ENCODE results near the gene GLIS1.

GLIS1 gene

DNA sequence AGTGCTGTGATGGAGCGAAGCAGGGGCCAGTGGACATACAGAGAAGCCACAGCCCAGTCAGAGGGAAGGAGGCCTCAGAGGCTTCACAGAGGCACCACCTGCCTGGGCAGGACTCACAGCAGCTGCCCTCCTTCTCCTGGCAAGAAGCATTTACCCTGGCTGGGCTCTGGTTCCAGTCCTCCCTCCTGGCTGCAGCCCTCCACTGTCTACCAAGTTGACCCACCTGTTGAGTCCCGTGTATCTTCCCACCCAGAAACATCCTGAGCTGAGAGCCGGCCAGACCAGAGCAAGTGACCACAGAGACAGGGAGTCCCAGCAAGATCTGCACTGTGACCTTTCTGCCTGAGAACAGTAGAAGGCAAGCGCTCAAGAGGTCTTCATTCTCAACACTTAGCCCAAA is 49.7 kb downstream of the GLIS1 start:
- Histone ChIP-seq H2BK12ac (ENCODE audit: low read length in 2 of 2) (no peak overlapping the region), H4K91ac (ENCODE audit: low read length) (no peak overlapping the region), H3K4me2 (ENCODE audit: low read length, poor library complexity, severe bottlenecking) (no peak overlapping the region), H3K9me3 (ENCODE audit: control insufficient read depth, low read length) (no peaks in the 10 kb centered on the region), H3K79me1 (replicated peaks; ENCODE audit: low read length, poor library complexity, severe bottlenecking) (peaks cover 32% of the 10 kb centered on the region), H3K14ac (ENCODE audit: low read length in 2 of 2) (no peak overlapping the region), H3K36me3 (ENCODE audit: control insufficient read depth in 1 of 2, insufficient read depth in 2 of 2, low read depth in 1 of 2, low read length in 2 of 2) (peaks cover 0 to 11% of the 10 kb centered on the region in 2 experiments), H3K27me3 (ENCODE audit: control insufficient read depth in 1 of 2, insufficient read depth in 1 of 2, low read length in 2 of 2) (peaks cover 0 to 94% of the 10 kb centered on the region in 2 experiments), H3K23ac (ENCODE audit: low read length in 2 of 2) (no peak overlapping the region), H3K4me1 (ENCODE audit: control insufficient read depth, insufficient read depth, low read depth, low read length) (peaks cover 67% of the 10 kb centered on the region), H2BK5ac (ENCODE audit: low read depth, low read length, poor library complexity, severe bottlenecking) (no peak overlapping the region), H3K4me3 (ENCODE audit: insufficient read depth in 1 of 2, low read depth in 1 of 2, low read length in 2 of 2) (no peak overlapping the region), H3K4ac (ENCODE audit: low read depth in 1 of 2, low read length in 2 of 2) (no peak overlapping the region), H3K9ac (ENCODE audit: low read length) (no peak overlapping the region), H2AK5ac (ENCODE audit: low read length, severe bottlenecking) (peak overlapping the region; percentile 18), H2BK15ac (ENCODE audit: low read depth, poor library complexity, severe bottlenecking) (no peak overlapping the region), H3K27ac (ENCODE audit: low read length, poor library complexity, severe bottlenecking) (no peak overlapping the region), H2AFZ (ENCODE audit: low read depth, low read length) (no peak overlapping the region), H4K8ac (ENCODE audit: low read length) (no peak overlapping the region), H2BK120ac (ENCODE audit: low read depth, low read length) (no peak overlapping the region), H3K18ac (ENCODE audit: low read depth in 1 of 2, low read length in 2 of 2) (no peak overlapping the region)
- 93% methylated on average over 4 of the region's 4 CpGs for WGBS
- DNase-seq, result no peak

GRCh38 chr1:53688381-53689102 is 50.4 kb downstream of the GLIS1 start:
- DNase-seq, result no peak
- Histone ChIP-seq H2AK5ac (ENCODE audit: low read length, severe bottlenecking) (peak overlapping the region; percentile 24), H2BK120ac (ENCODE audit: low read depth, low read length) (no peak overlapping the region), H2BK5ac (ENCODE audit: low read depth, low read length, poor library complexity, severe bottlenecking) (no peak overlapping the region), H3K9me3 (ENCODE audit: control insufficient read depth, low read length) (no peaks in the 10 kb centered on the region), H3K4ac (ENCODE audit: low read depth in 1 of 2, low read length in 2 of 2) (no peak overlapping the region), H2BK12ac (ENCODE audit: low read length in 2 of 2) (no peak overlapping the region), H3K27ac (ENCODE audit: low read length, poor library complexity, severe bottlenecking) (peak overlapping the region; percentile 41), H3K4me1 (ENCODE audit: control insufficient read depth, insufficient read depth, low read depth, low read length) (peaks cover 66% of the 10 kb centered on the region), H3K23ac (ENCODE audit: low read length in 2 of 2) (no peak overlapping the region), H3K36me3 (ENCODE audit: control insufficient read depth in 1 of 2, insufficient read depth in 2 of 2, low read depth in 1 of 2, low read length in 2 of 2) (peaks cover 0 to 9% of the 10 kb centered on the region in 2 experiments), H3K14ac (ENCODE audit: low read length in 2 of 2) (no peak overlapping the region), H4K8ac (ENCODE audit: low read length) (no peak overlapping the region), H3K4me3 (ENCODE audit: insufficient read depth in 1 of 2, low read depth in 1 of 2, low read length in 2 of 2) (no peak overlapping the region), H3K27me3 (ENCODE audit: control insufficient read depth in 1 of 2, insufficient read depth in 1 of 2, low read length in 2 of 2) (peaks cover 0 to 96% of the 10 kb centered on the region in 2 experiments), H2BK15ac (ENCODE audit: low read depth, poor library complexity, severe bottlenecking) (no peak overlapping the region), H3K4me2 (ENCODE audit: low read length, poor library complexity, severe bottlenecking) (no peak overlapping the region), H3K79me1 (replicated peaks; ENCODE audit: low read length, poor library complexity, severe bottlenecking) (peaks cover 32% of the 10 kb centered on the region), H3K9ac (ENCODE audit: low read length) (no peak overlapping the region), H4K91ac (ENCODE audit: low read length) (no peak overlapping the region), H2AFZ (ENCODE audit: low read depth, low read length) (no peak overlapping the region), H3K18ac (ENCODE audit: low read depth in 1 of 2, low read length in 2 of 2) (no peak overlapping the region)
- WGBS, result 83% methylated on average over 10 of the region's 10 CpGs

DNA sequence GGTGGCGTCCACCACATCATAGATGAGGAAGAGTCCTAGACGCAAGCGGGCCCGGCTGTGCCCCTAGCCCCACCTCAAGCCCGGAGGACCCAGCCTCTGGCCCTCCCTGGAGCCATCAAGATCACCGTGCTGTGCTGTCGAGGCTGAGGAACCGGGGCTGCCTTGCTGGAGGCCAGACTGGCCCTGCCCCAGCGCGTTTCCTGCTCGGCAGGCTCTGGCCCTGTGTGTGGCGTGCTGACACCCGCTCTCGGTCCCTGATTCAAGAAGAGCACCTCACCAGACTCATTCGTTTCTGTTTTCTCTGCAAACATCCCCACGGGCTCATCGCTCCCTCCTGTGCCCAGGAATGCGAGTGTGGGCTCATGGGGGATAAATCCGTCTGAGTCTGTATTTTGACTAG is 51.1 kb downstream of the GLIS1 start:
- Histone ChIP-seq H3K27me3 (ENCODE audit: control insufficient read depth in 1 of 2, insufficient read depth in 1 of 2, low read length in 2 of 2) (peaks cover 0 to 96% of the 10 kb centered on the region in 2 experiments), H2BK15ac (ENCODE audit: low read depth, poor library complexity, severe bottlenecking) (no peak overlapping the region), H2AK5ac (ENCODE audit: low read length, severe bottlenecking) (peak overlapping the region; percentile 47), H3K4me3 (ENCODE audit: insufficient read depth in 1 of 2, low read depth in 1 of 2, low read length in 2 of 2) (no peak overlapping the region), H2BK120ac (ENCODE audit: low read depth, low read length) (no peak overlapping the region), H2AFZ (ENCODE audit: low read depth, low read length) (no peak overlapping the region), H3K4me2 (ENCODE audit: low read length, poor library complexity, severe bottlenecking) (peak overlapping the region; percentile 30), H3K23ac (ENCODE audit: low read length in 2 of 2) (no peak overlapping the region), H3K4ac (ENCODE audit: low read depth in 1 of 2, low read length in 2 of 2) (no peak overlapping the region), H2BK5ac (ENCODE audit: low read depth, low read length, poor library complexity, severe bottlenecking) (peak overlapping the region; percentile 11), H3K36me3 (ENCODE audit: control insufficient read depth in 1 of 2, insufficient read depth in 2 of 2, low read depth in 1 of 2, low read length in 2 of 2) (peaks cover 0 to 6% of the 10 kb centered on the region in 2 experiments), H3K27ac (ENCODE audit: low read length, poor library complexity, severe bottlenecking) (peak overlapping the region; percentile 41), H3K9ac (ENCODE audit: low read length) (no peak overlapping the region), H2BK12ac (ENCODE audit: low read length in 2 of 2) (no peak overlapping the region), H3K14ac (ENCODE audit: low read length in 2 of 2) (no peak overlapping the region), H4K91ac (ENCODE audit: low read length) (no peak overlapping the region), H3K4me1 (ENCODE audit: control insufficient read depth, insufficient read depth, low read depth, low read length) (peaks cover 63% of the 10 kb centered on the region), H3K79me1 (replicated peaks; ENCODE audit: low read length, poor library complexity, severe bottlenecking) (peaks cover 30% of the 10 kb centered on the region), H4K8ac (ENCODE audit: low read length) (no peak overlapping the region), H3K9me3 (ENCODE audit: control insufficient read depth, low read length) (no peaks in the 10 kb centered on the region), H3K18ac (ENCODE audit: low read depth in 1 of 2, low read length in 2 of 2) (no peak overlapping the region)
- no peak for DNase-seq
- 92% methylated on average over 19 of the region's 19 CpGs for WGBS

DNA sequence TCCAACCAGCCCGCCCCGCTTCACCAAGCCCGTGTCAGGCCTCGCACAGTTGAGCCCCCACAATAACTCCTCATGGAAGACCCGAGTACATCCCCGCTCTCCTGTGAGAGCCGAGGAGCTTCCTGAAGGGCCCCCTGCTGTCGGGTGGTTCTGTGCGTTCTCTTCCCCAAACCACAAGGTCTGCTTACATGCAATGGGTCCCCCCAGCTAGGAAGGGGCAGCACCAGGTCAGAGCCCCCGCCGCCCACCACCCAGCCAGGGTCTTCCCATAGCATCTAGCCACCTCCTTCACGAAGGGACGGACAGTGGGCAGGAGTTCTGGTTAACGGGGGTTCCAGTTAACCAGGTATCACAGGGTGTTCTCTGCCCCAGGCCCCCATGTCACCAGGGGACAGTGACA is 51.5 kb downstream of the GLIS1 start:
- peak overlapping the region; percentile 30 for H3K4me2 ChIP-seq (ENCODE audit: low read length, poor library complexity, severe bottlenecking)
- H3K9ac ChIP-seq (ENCODE audit: low read length), result no peak overlapping the region
- no peak overlapping the region for H2BK15ac ChIP-seq (ENCODE audit: low read depth, poor library complexity, severe bottlenecking)
- H3K36me3 ChIP-seq (ENCODE audit: control insufficient read depth in 1 of 2, insufficient read depth in 2 of 2, low read depth in 1 of 2, low read length in 2 of 2), result peaks cover 0 to 6% of the 10 kb centered on the region in 2 experiments
- H3K4me3 ChIP-seq (ENCODE audit: insufficient read depth in 1 of 2, low read depth in 1 of 2, low read length in 2 of 2), result no peak overlapping the region
- H3K79me1 ChIP-seq (replicated peaks; ENCODE audit: low read length, poor library complexity, severe bottlenecking), result peaks cover 27% of the 10 kb centered on the region
- no peaks in the 10 kb centered on the region for H3K9me3 ChIP-seq (ENCODE audit: control insufficient read depth, low read length)
- H3K4me1 ChIP-seq (ENCODE audit: control insufficient read depth, insufficient read depth, low read depth, low read length), result peaks cover 64% of the 10 kb centered on the region
- H2AK5ac ChIP-seq (ENCODE audit: low read length, severe bottlenecking), result peak overlapping the region; percentile 47
- H4K8ac ChIP-seq (ENCODE audit: low read length), result no peak overlapping the region
- no peak overlapping the region for H3K23ac ChIP-seq (ENCODE audit: low read length in 2 of 2)
- no peak overlapping the region for H4K91ac ChIP-seq (ENCODE audit: low read length)
- H3K4ac ChIP-seq (ENCODE audit: low read depth in 1 of 2, low read length in 2 of 2), result no peak overlapping the region
- WGBS, result 92% methylated on average over 14 of the region's 14 CpGs
- DNase-seq, result no peak
- H3K27me3 ChIP-seq (ENCODE audit: control insufficient read depth in 1 of 2, insufficient read depth in 1 of 2, low read length in 2 of 2), result peaks cover 0 to 96% of the 10 kb centered on the region in 2 experiments
- H2BK120ac ChIP-seq (ENCODE audit: low read depth, low read length), result no peak overlapping the region
- H3K14ac ChIP-seq (ENCODE audit: low read length in 2 of 2), result no peak overlapping the region
- H3K27ac ChIP-seq (ENCODE audit: low read length, poor library complexity, severe bottlenecking), result peak overlapping the region; percentile 41
- no peak overlapping the region for H2AFZ ChIP-seq (ENCODE audit: low read depth, low read length)
- H2BK5ac ChIP-seq (ENCODE audit: low read depth, low read length, poor library complexity, severe bottlenecking), result no peak overlapping the region
- H3K18ac ChIP-seq (ENCODE audit: low read depth in 1 of 2, low read length in 2 of 2), result no peak overlapping the region
- no peak overlapping the region for H2BK12ac ChIP-seq (ENCODE audit: low read length in 2 of 2)
